ENCODE results near the gene RABGAP1L.
A peak's percentile ranks its signal among the peaks of the same experiment; 100 is the strongest.

Gene RABGAP1L

GRCh38 chr1:174963529-174964125 is 804.3 kb downstream of the RABGAP1L start:
- Histone ChIP-seq H3K9me3 (ENCODE audit: control insufficient read depth in 2 of 2, low read length in 2 of 2) (no peaks in the 10 kb centered on the region), H3K9ac (ENCODE audit: low read depth in 1 of 2, low read length in 2 of 2) (no peak overlapping the region), H3K36me3 (ENCODE audit: control insufficient read depth in 2 of 2, insufficient read depth in 2 of 2, low read length in 2 of 2) (peaks cover under 1 to 2% of the 10 kb centered on the region in 2 donors), H3K4me3 (ENCODE audit: low read length in 2 of 2) (no peak overlapping the region), H3K27ac (ENCODE audit: low read depth in 2 of 2, low read length in 2 of 2) (peak overlapping the region; percentile 84 to 87), H3K27me3 (ENCODE audit: control insufficient read depth in 2 of 2, insufficient read depth in 2 of 2, low read length in 2 of 2) (no peaks in the 10 kb centered on the region), H3K4me1 (ENCODE audit: control insufficient read depth in 2 of 2, insufficient read depth in 2 of 2, low read length in 2 of 2) (peaks cover 41 to 51% of the 10 kb centered on the region in 2 donors)

- Histone ChIP-seq H3K9ac (ENCODE audit: low read depth in 1 of 2, low read length in 2 of 2) (peak overlapping the region in 1 of 2 donors; percentile 61), H3K36me3 (ENCODE audit: control insufficient read depth in 2 of 2, insufficient read depth in 2 of 2, low read length in 2 of 2) (peaks cover 0 to 2% of the 10 kb centered on the region in 2 donors), H3K27ac (ENCODE audit: low read depth in 2 of 2, low read length in 2 of 2) (peak overlapping the region; percentile 84 to 87), H3K4me3 (ENCODE audit: low read length in 2 of 2) (peak overlapping the region; percentile 58 to 70), H3K27me3 (ENCODE audit: control insufficient read depth in 2 of 2, insufficient read depth in 2 of 2, low read length in 2 of 2) (no peaks in the 10 kb centered on the region), H3K4me1 (ENCODE audit: control insufficient read depth in 2 of 2, insufficient read depth in 2 of 2, low read length in 2 of 2) (peaks cover 41 to 51% of the 10 kb centered on the region in 2 donors), H3K9me3 (ENCODE audit: control insufficient read depth in 2 of 2, low read length in 2 of 2) (no peaks in the 10 kb centered on the region)
Observed at GRCh38 chr1:174964261-174964971, 805.1 kb downstream of the RABGAP1L start.

DNA sequence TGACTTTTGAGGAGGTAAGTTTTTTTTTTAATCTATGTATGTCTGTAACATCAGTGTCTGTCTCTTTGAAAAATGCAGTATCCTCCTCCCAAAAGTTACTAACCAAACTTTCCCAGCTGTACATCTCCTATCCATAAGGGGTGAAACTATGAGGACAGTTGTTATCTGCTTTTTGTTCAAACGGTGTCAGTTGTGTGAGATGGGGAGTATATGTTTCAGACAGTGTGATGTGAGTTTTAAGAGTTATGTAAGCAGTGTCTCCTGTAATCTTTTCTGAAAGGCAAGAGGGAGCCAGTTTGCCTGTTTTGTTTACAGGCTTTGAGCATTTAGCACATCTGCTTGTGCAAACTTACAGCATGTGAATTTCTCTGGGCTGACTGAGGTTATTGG is 805.6 kb downstream of the RABGAP1L start:
- peak overlapping the region; percentile 61 to 68 for H3K9ac ChIP-seq (ENCODE audit: low read depth in 1 of 2, low read length in 2 of 2)
- no peaks in the 10 kb centered on the region for H3K27me3 ChIP-seq (ENCODE audit: control insufficient read depth in 2 of 2, insufficient read depth in 2 of 2, low read length in 2 of 2)
- H3K36me3 ChIP-seq (ENCODE audit: control insufficient read depth in 2 of 2, insufficient read depth in 2 of 2, low read length in 2 of 2), result peaks cover under 1 to 5% of the 10 kb centered on the region in 2 donors
- peak overlapping the region; percentile 58 to 70 for H3K4me3 ChIP-seq (ENCODE audit: low read length in 2 of 2)
- peak overlapping the region; percentile 84 to 87 for H3K27ac ChIP-seq (ENCODE audit: low read depth in 2 of 2, low read length in 2 of 2)
- H3K9me3 ChIP-seq (ENCODE audit: control insufficient read depth in 2 of 2, low read length in 2 of 2), result no peaks in the 10 kb centered on the region
- peaks cover 41 to 51% of the 10 kb centered on the region in 2 donors for H3K4me1 ChIP-seq (ENCODE audit: control insufficient read depth in 2 of 2, insufficient read depth in 2 of 2, low read length in 2 of 2)

DNA sequence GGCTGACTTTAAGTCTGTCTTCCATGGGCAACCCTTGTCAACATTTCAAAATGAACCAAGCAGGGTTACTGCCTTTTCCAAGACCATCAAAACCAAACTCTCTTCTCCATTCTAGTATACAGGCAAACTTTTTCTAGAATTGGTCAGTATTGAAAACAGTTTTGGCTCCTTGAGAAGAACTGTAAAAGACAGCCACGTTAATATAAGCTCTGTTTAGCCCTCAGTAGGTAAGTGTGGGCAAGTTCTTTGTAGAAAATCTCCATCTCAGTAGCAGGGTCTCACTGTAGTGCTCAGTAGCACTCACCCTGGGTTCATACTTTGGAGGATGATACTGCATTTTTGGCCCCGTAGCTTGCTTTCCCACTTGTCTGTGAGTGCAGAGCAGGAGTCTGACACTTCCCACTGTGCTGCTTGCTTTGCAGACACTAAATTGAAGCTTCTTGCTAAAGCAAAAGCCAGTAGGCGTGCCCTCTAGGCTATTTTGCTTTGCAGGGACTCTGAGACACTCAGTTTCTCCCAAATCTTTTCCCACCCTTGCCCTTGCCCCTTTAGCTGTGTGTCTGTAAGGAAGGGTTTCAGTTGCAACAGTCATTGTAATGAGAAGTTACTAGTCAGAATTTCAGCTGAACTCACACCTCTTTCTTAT is 806.2 kb downstream of the RABGAP1L start:
- no peaks in the 10 kb centered on the region for H3K27me3 ChIP-seq (ENCODE audit: control insufficient read depth in 2 of 2, insufficient read depth in 2 of 2, low read length in 2 of 2)
- peaks cover 41 to 51% of the 10 kb centered on the region in 2 donors for H3K4me1 ChIP-seq (ENCODE audit: control insufficient read depth in 2 of 2, insufficient read depth in 2 of 2, low read length in 2 of 2)
- peaks cover 3 to 5% of the 10 kb centered on the region in 2 donors for H3K36me3 ChIP-seq (ENCODE audit: control insufficient read depth in 2 of 2, insufficient read depth in 2 of 2, low read length in 2 of 2)
- H3K27ac ChIP-seq (ENCODE audit: low read depth in 2 of 2, low read length in 2 of 2), result peak overlapping the region; percentile 84 to 87
- H3K9ac ChIP-seq (ENCODE audit: low read depth in 1 of 2, low read length in 2 of 2), result peak overlapping the region; percentile 61 to 68
- no peaks in the 10 kb centered on the region for H3K9me3 ChIP-seq (ENCODE audit: control insufficient read depth in 2 of 2, low read length in 2 of 2)
- H3K4me3 ChIP-seq (ENCODE audit: low read length in 2 of 2), result peak overlapping the region; percentile 58 to 70

- Histone ChIP-seq H3K27me3 (ENCODE audit: control insufficient read depth in 2 of 2, insufficient read depth in 2 of 2, low read length in 2 of 2) (no peaks in the 10 kb centered on the region), H3K27ac (ENCODE audit: low read depth in 2 of 2, low read length in 2 of 2) (peak overlapping the region; percentile 84 to 87), H3K9me3 (ENCODE audit: control insufficient read depth in 2 of 2, low read length in 2 of 2) (no peaks in the 10 kb centered on the region), H3K36me3 (ENCODE audit: control insufficient read depth in 2 of 2, insufficient read depth in 2 of 2, low read length in 2 of 2) (peaks cover 3 to 5% of the 10 kb centered on the region in 2 donors), H3K4me1 (ENCODE audit: control insufficient read depth in 2 of 2, insufficient read depth in 2 of 2, low read length in 2 of 2) (peaks cover 41 to 51% of the 10 kb centered on the region in 2 donors), H3K9ac (ENCODE audit: low read depth in 1 of 2, low read length in 2 of 2) (peak overlapping the region; percentile 61 to 68), H3K4me3 (ENCODE audit: low read length in 2 of 2) (peak overlapping the region; percentile 58 to 70)
Observed at GRCh38 chr1:174966008-174966572, 806.8 kb downstream of the RABGAP1L start.

- peaks cover 41 to 50% of the 10 kb centered on the region in 2 donors for H3K4me1 ChIP-seq (ENCODE audit: control insufficient read depth in 2 of 2, insufficient read depth in 2 of 2, low read length in 2 of 2)
- peaks cover 3 to 5% of the 10 kb centered on the region in 2 donors for H3K36me3 ChIP-seq (ENCODE audit: control insufficient read depth in 2 of 2, insufficient read depth in 2 of 2, low read length in 2 of 2)
Observed at GRCh38 chr1:174967845-174968705, 808.8 kb downstream of the RABGAP1L start.

DNA sequence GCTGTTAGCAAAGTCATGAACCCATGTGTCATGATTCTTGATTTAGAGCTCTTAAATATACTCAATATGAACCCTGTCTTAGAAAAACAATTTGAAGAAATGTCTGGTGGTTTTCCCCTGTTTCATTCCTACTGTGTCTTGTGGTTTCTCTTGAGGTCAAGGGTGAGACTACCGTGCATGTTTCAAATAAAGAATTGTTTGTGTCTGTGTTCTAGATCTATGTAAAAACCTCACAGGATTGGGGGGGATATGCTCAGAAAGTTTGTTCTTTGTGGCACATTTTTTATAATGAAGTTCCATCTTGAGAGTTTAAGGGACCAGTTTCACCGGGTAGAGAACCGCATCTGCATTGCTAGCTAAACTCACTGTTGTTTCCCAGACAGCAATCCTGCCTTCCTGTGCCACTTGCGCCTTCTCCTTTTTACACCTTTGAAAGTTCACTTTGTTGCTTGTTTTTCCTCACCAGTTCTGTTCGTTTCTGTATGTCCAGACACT is 809.5 kb downstream of the RABGAP1L start:
- peaks cover 3 to 5% of the 10 kb centered on the region in 2 donors for H3K36me3 ChIP-seq (ENCODE audit: control insufficient read depth in 2 of 2, insufficient read depth in 2 of 2, low read length in 2 of 2)
- no peaks in the 10 kb centered on the region for H3K9me3 ChIP-seq (ENCODE audit: control insufficient read depth in 2 of 2, low read length in 2 of 2)
- peak overlapping the region in 1 of 2 donors; percentile 22 for H3K4me3 ChIP-seq (ENCODE audit: low read length in 2 of 2)
- no peaks in the 10 kb centered on the region for H3K27me3 ChIP-seq (ENCODE audit: control insufficient read depth in 2 of 2, insufficient read depth in 2 of 2, low read length in 2 of 2)
- H3K4me1 ChIP-seq (ENCODE audit: control insufficient read depth in 2 of 2, insufficient read depth in 2 of 2, low read length in 2 of 2), result peaks cover 33 to 45% of the 10 kb centered on the region in 2 donors
- H3K27ac ChIP-seq (ENCODE audit: low read depth in 2 of 2, low read length in 2 of 2), result peak overlapping the region; percentile 20 to 73
- H3K9ac ChIP-seq (ENCODE audit: low read depth in 1 of 2, low read length in 2 of 2), result peak overlapping the region in 1 of 2 donors; percentile 35

More at GRCh38 chr1:174967845-174968705, 808.8 kb downstream of the RABGAP1L start:
- H3K27ac ChIP-seq (ENCODE audit: low read depth in 2 of 2, low read length in 2 of 2), result peak overlapping the region; percentile 73 to 84
- H3K9ac ChIP-seq (ENCODE audit: low read depth in 1 of 2, low read length in 2 of 2), result peak overlapping the region; percentile 0 to 35
- H3K4me3 ChIP-seq (ENCODE audit: low read length in 2 of 2), result peak overlapping the region in 1 of 2 donors; percentile 48
- no peaks in the 10 kb centered on the region for H3K9me3 ChIP-seq (ENCODE audit: control insufficient read depth in 2 of 2, low read length in 2 of 2)
- no peaks in the 10 kb centered on the region for H3K27me3 ChIP-seq (ENCODE audit: control insufficient read depth in 2 of 2, insufficient read depth in 2 of 2, low read length in 2 of 2)

DNA sequence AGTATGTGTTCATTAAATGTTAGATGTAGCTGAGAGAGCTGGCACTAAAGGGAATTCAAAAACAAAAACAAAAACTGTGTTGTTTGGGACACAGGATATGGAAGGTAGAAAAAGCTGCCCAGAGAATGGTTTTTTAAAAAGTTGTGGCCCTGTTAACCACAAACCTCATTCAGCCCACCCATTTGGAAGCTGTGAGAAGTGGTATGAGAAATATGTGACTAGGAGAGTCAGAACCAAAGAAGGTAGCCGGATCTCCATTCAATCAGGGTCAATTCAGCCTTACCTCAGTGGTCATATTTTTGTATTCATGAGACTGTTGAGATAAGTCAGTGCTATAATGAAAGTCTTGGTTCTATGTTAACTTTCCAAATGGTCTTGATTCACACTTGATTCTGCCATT is 810.7 kb downstream of the RABGAP1L start:
- Histone ChIP-seq H3K27ac (ENCODE audit: low read depth in 2 of 2, low read length in 2 of 2) (peak overlapping the region in 1 of 2 donors; percentile 14), H3K36me3 (ENCODE audit: control insufficient read depth in 2 of 2, insufficient read depth in 2 of 2, low read length in 2 of 2) (peaks cover 3 to 11% of the 10 kb centered on the region in 2 donors), H3K9ac (ENCODE audit: low read depth in 1 of 2, low read length in 2 of 2) (no peak overlapping the region), H3K4me3 (ENCODE audit: low read length in 2 of 2) (no peak overlapping the region), H3K4me1 (ENCODE audit: control insufficient read depth in 2 of 2, insufficient read depth in 2 of 2, low read length in 2 of 2) (peaks cover 26 to 33% of the 10 kb centered on the region in 2 donors), H3K27me3 (ENCODE audit: control insufficient read depth in 2 of 2, insufficient read depth in 2 of 2, low read length in 2 of 2) (no peaks in the 10 kb centered on the region), H3K9me3 (ENCODE audit: control insufficient read depth in 2 of 2, low read length in 2 of 2) (no peaks in the 10 kb centered on the region)

DNA sequence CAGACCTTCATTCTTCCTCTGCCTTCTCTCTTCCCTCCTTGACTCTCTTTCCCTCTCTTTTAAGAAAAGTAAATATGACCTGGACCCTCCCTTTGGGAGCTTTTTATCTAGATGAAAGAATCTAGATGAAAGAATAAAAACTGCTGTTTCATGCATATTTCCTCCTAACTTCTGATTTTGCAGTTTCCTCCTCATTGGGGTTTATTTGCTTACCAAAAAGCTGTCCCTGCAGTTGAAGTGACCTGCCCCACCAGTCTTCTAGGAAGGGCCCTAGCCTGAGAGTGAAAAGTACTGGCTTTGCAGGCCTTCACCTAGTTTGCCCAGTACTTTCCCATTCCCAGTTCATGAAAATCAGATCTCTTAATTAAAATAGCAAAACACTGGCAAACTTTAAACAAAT is 812.1 kb downstream of the RABGAP1L start:
- H3K4me1 ChIP-seq (ENCODE audit: control insufficient read depth in 2 of 2, insufficient read depth in 2 of 2, low read length in 2 of 2), result peaks cover 12 to 18% of the 10 kb centered on the region in 2 donors
- H3K4me3 ChIP-seq (ENCODE audit: low read length in 2 of 2), result no peak overlapping the region
- no peak overlapping the region for H3K27ac ChIP-seq (ENCODE audit: low read depth in 2 of 2, low read length in 2 of 2)
- no peaks in the 10 kb centered on the region for H3K27me3 ChIP-seq (ENCODE audit: control insufficient read depth in 2 of 2, insufficient read depth in 2 of 2, low read length in 2 of 2)
- H3K9me3 ChIP-seq (ENCODE audit: control insufficient read depth in 2 of 2, low read length in 2 of 2), result no peaks in the 10 kb centered on the region
- peaks cover 7 to 23% of the 10 kb centered on the region in 2 donors for H3K36me3 ChIP-seq (ENCODE audit: control insufficient read depth in 2 of 2, insufficient read depth in 2 of 2, low read length in 2 of 2)
- H3K9ac ChIP-seq (ENCODE audit: low read depth in 1 of 2, low read length in 2 of 2), result no peak overlapping the region
